ENCODE results near the gene SQSTM1.
A peak's percentile ranks its signal among the peaks of the same experiment; 100 is the strongest.

SQSTM1 gene

GRCh38 chr5:179818746-179819295, 1.9 kb upstream of the SQSTM1 start:
- peak overlapping the region in 1 of 2 experiments; percentile 67 for H3K4me3 ChIP-seq (ENCODE audit: insufficient read depth in 1 of 2, low read depth in 1 of 2, low read length in 2 of 2)
- peak overlapping the region; percentile 90 to 99 for H3K4ac ChIP-seq (ENCODE audit: low read depth in 1 of 2, low read length in 2 of 2)
- peak overlapping the region; percentile 100 for H4K91ac ChIP-seq (ENCODE audit: low read length)
- no peaks in the 10 kb centered on the region for H3K27me3 ChIP-seq (ENCODE audit: control insufficient read depth in 1 of 2, insufficient read depth in 1 of 2, low read length in 2 of 2)
- peak overlapping the region; percentile 99 for H2BK120ac ChIP-seq (ENCODE audit: low read depth, low read length)
- 1% methylated on average over 30 of the region's 35 CpGs for WGBS
- H3K9ac ChIP-seq (ENCODE audit: low read length), result peak overlapping the region; percentile 96
- H2AFZ ChIP-seq (ENCODE audit: low read depth, low read length), result no peak overlapping the region
- H3K27ac ChIP-seq (ENCODE audit: low read length, poor library complexity, severe bottlenecking), result peak overlapping the region; percentile 96
- H3K14ac ChIP-seq (ENCODE audit: low read length in 2 of 2), result peak overlapping the region in 1 of 2 experiments; percentile 91
- peak; percentile 97 for DNase-seq
- peak overlapping the region; percentile 73 for H2AK5ac ChIP-seq (ENCODE audit: low read length, severe bottlenecking)
- H2BK15ac ChIP-seq (ENCODE audit: low read depth, poor library complexity, severe bottlenecking), result peak overlapping the region; percentile 99
- H3K79me1 ChIP-seq (replicated peaks; ENCODE audit: low read length, poor library complexity, severe bottlenecking), result peaks cover 20% of the 10 kb centered on the region
- peaks cover 49% of the 10 kb centered on the region for H3K4me1 ChIP-seq (ENCODE audit: control insufficient read depth, insufficient read depth, low read depth, low read length)
- peak overlapping the region; percentile 100 for H2BK12ac ChIP-seq (ENCODE audit: low read length in 2 of 2)
- peak overlapping the region; percentile 53 for H3K4me2 ChIP-seq (ENCODE audit: low read length, poor library complexity, severe bottlenecking)
- H3K18ac ChIP-seq (ENCODE audit: low read depth in 1 of 2, low read length in 2 of 2), result peak overlapping the region; percentile 100
- H3K36me3 ChIP-seq (ENCODE audit: control insufficient read depth in 1 of 2, insufficient read depth in 2 of 2, low read depth in 1 of 2, low read length in 2 of 2), result peaks cover 23 to 31% of the 10 kb centered on the region in 2 experiments
- H2BK5ac ChIP-seq (ENCODE audit: low read depth, low read length, poor library complexity, severe bottlenecking), result peak overlapping the region; percentile 85
- H3K23ac ChIP-seq (ENCODE audit: low read length in 2 of 2), result no peak overlapping the region
- H4K8ac ChIP-seq (ENCODE audit: low read length), result peak overlapping the region; percentile 99
- no peaks in the 10 kb centered on the region for H3K9me3 ChIP-seq (ENCODE audit: control insufficient read depth, low read length)

DNA sequence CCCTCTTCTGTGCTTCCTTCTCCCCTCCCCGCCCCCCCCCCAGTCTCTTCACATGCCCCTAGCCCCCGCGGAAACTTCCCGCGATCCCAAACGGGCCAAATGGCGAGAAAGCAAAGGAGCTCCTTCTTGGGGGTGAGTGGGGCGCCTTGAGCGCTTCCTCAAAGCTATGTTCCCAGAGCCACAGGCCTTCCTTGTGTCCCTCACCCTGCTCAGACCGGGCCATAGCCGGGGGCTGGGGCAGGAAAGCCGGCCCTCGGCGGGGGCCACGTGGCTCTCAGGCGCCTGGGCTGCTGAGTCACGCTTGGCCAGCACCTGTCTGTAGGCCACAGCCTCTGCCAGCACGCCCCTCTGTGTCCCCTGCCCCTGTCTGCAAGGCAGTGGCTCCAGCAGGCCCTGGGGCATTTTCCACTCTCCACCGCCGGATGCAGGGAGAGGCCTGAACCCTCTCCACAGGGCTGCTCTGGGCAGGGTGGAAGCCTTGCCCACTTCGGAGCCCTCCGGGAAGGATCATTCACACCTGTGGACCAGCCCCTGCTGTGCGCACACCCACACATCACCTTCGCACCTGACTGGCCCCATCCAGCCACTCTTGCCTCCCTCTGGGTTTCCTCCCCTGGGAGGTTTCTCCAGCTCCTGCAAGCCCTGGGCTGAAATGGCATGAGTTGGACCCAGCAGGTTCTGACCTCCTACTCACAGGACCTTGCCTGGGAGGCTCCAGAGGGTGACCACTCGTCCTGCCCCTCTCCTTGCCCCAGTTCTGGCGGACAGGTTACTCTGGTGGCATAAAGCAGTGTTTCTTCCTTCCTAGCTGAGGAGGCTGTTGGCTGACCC, 1.2 kb upstream of the SQSTM1 start:
- Histone ChIP-seq H3K27ac (ENCODE audit: low read length, poor library complexity, severe bottlenecking) (peak overlapping the region; percentile 96), H2AFZ (ENCODE audit: low read depth, low read length) (no peak overlapping the region), H3K9ac (ENCODE audit: low read length) (peak overlapping the region; percentile 96), H4K91ac (ENCODE audit: low read length) (peak overlapping the region; percentile 100), H2BK12ac (ENCODE audit: low read length in 2 of 2) (peak overlapping the region; percentile 98 to 99), H4K8ac (ENCODE audit: low read length) (peak overlapping the region; percentile 98), H3K36me3 (ENCODE audit: control insufficient read depth in 1 of 2, insufficient read depth in 2 of 2, low read depth in 1 of 2, low read length in 2 of 2) (peaks cover 29 to 32% of the 10 kb centered on the region in 2 experiments), H3K27me3 (ENCODE audit: control insufficient read depth in 1 of 2, insufficient read depth in 1 of 2, low read length in 2 of 2) (no peaks in the 10 kb centered on the region), H2BK5ac (ENCODE audit: low read depth, low read length, poor library complexity, severe bottlenecking) (peak overlapping the region; percentile 93), H3K4me2 (ENCODE audit: low read length, poor library complexity, severe bottlenecking) (no peak overlapping the region), H3K18ac (ENCODE audit: low read depth in 1 of 2, low read length in 2 of 2) (peak overlapping the region; percentile 98 to 100), H3K14ac (ENCODE audit: low read length in 2 of 2) (peak overlapping the region; percentile 89 to 99), H2BK15ac (ENCODE audit: low read depth, poor library complexity, severe bottlenecking) (peak overlapping the region; percentile 95), H3K4me1 (ENCODE audit: control insufficient read depth, insufficient read depth, low read depth, low read length) (peaks cover 56% of the 10 kb centered on the region), H2BK120ac (ENCODE audit: low read depth, low read length) (peak overlapping the region; percentile 99), H3K4me3 (ENCODE audit: insufficient read depth in 1 of 2, low read depth in 1 of 2, low read length in 2 of 2) (peak overlapping the region in 1 of 2 experiments; percentile 95), H2AK5ac (ENCODE audit: low read length, severe bottlenecking) (peak overlapping the region; percentile 94), H3K23ac (ENCODE audit: low read length in 2 of 2) (peak overlapping the region in 1 of 2 experiments; percentile 81), H3K79me1 (replicated peaks; ENCODE audit: low read length, poor library complexity, severe bottlenecking) (peaks cover 20% of the 10 kb centered on the region), H3K9me3 (ENCODE audit: control insufficient read depth, low read length) (no peaks in the 10 kb centered on the region), H3K4ac (ENCODE audit: low read depth in 1 of 2, low read length in 2 of 2) (peak overlapping the region; percentile 90 to 100)
- WGBS, result 30% methylated on average over 22 of the region's 26 CpGs
- peak; percentile 88 for DNase-seq

DNA sequence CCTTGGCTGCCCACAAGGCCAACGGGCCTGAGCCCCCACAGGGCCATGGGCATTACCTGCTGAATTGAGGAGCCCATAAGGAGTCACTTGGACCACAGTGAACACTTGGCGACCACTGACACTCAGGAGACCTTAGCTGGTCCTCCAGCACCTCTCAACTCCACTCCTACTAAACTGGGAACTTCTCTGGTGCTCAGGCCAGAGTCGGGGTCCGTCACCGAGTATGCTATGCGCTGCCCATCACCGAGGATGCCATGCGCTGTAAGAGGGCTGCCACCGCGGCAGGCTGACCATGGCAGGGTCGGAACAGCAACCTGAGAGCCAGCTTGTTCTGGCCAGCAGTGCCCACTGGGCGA, 600 bp upstream of the SQSTM1 start:
- Histone ChIP-seq H2AFZ (ENCODE audit: low read depth, low read length) (no peak overlapping the region), H3K79me1 (replicated peaks; ENCODE audit: low read length, poor library complexity, severe bottlenecking) (peaks cover 22% of the 10 kb centered on the region), H3K36me3 (ENCODE audit: control insufficient read depth in 1 of 2, insufficient read depth in 2 of 2, low read depth in 1 of 2, low read length in 2 of 2) (peaks cover 33 to 38% of the 10 kb centered on the region in 2 experiments), H2AK5ac (ENCODE audit: low read length, severe bottlenecking) (peak overlapping the region; percentile 94), H4K91ac (ENCODE audit: low read length) (peak overlapping the region; percentile 100), H3K9ac (ENCODE audit: low read length) (peak overlapping the region; percentile 96), H3K27me3 (ENCODE audit: control insufficient read depth in 1 of 2, insufficient read depth in 1 of 2, low read length in 2 of 2) (no peaks in the 10 kb centered on the region), H3K4ac (ENCODE audit: low read depth in 1 of 2, low read length in 2 of 2) (peak overlapping the region; percentile 90 to 100), H2BK15ac (ENCODE audit: low read depth, poor library complexity, severe bottlenecking) (peak overlapping the region; percentile 95), H3K14ac (ENCODE audit: low read length in 2 of 2) (peak overlapping the region in 1 of 2 experiments; percentile 99), H3K4me1 (ENCODE audit: control insufficient read depth, insufficient read depth, low read depth, low read length) (peaks cover 60% of the 10 kb centered on the region), H3K9me3 (ENCODE audit: control insufficient read depth, low read length) (no peaks in the 10 kb centered on the region), H3K4me2 (ENCODE audit: low read length, poor library complexity, severe bottlenecking) (peak overlapping the region; percentile 59), H3K23ac (ENCODE audit: low read length in 2 of 2) (peak overlapping the region in 1 of 2 experiments; percentile 81), H3K27ac (ENCODE audit: low read length, poor library complexity, severe bottlenecking) (peak overlapping the region; percentile 96), H3K18ac (ENCODE audit: low read depth in 1 of 2, low read length in 2 of 2) (peak overlapping the region; percentile 98 to 100), H4K8ac (ENCODE audit: low read length) (peak overlapping the region; percentile 98), H2BK12ac (ENCODE audit: low read length in 2 of 2) (peak overlapping the region; percentile 98 to 99), H2BK5ac (ENCODE audit: low read depth, low read length, poor library complexity, severe bottlenecking) (peak overlapping the region; percentile 95), H2BK120ac (ENCODE audit: low read depth, low read length) (peak overlapping the region; percentile 99), H3K4me3 (ENCODE audit: insufficient read depth in 1 of 2, low read depth in 1 of 2, low read length in 2 of 2) (peak overlapping the region; percentile 28 to 95)
- DNase-seq, result peak; percentile 32
- WGBS, result 79% methylated on average over 12 of the region's 12 CpGs
